Heart right ventricle (tissue), 16 donors: ENCODE measurements around the gene MAML1. TPM values are rescaled to one million over a fixed set of nuclear protein-coding genes. Genes with fewer than 3 reads are reported as not detected.

ENCODE experiments used
- ATAC-seq, 8 donors: fragments of 200-7000 bp; cut with Tn5 transposase; one replicate each; pipeline ENCODE4 v1.9.1; 2020; ENCODE audit warnings: mild to moderate bottlenecking in 8 of 8, moderate library complexity in 8 of 8, moderate number of reproducible peaks in 1 of 8
- DNase-seq, 2 donors: peaks; one replicate each; pipeline ENCODE4 v3.0.0-alpha.2; 2020
- H3K27ac ChIP-seq, 10 donors: fragments of 200-600 bp; sonication (generic) in 2 of 10; one replicate each; pipeline versions ENCODE4 v1.5.0 to v1.8.0; 2020 to 2022; ENCODE audit warnings: mild to moderate bottlenecking in 3 of 10
- H3K27me3 ChIP-seq, 7 donors: fragments of 200-600 bp; one replicate each; pipeline ENCODE4 v1.8.0; 2021 to 2022; ENCODE audit warnings: mild to moderate bottlenecking in 2 of 7
- H3K36me3 ChIP-seq, 9 donors: fragments of 200-600 bp; sonication (generic) in 1 of 9; one replicate each; pipeline versions ENCODE4 v1.5.0 to v1.8.0; 2020 to 2022; ENCODE audit warnings: mild to moderate bottlenecking in 2 of 9
- H3K4me1 ChIP-seq, 9 donors: fragments of 200-600 bp; sonication (generic) in 1 of 9; one replicate each; pipeline versions ENCODE4 v1.5.0 to v1.8.0; 2020 to 2022; ENCODE audit warnings: mild to moderate bottlenecking in 4 of 9
- H3K4me3 ChIP-seq, 10 donors: fragments of 200-600 bp; sonication (generic) in 2 of 10; one replicate each; pipeline versions ENCODE4 v1.5.0 to v1.8.0; 2020 to 2022; ENCODE audit warnings: mild to moderate bottlenecking in 7 of 10, moderate library complexity in 2 of 10
- H3K9me3 ChIP-seq, 11 donors: fragments of 200-600 bp in 10 of 11; sonication (generic) in 2 of 11; one replicate each; pipeline versions ENCODE4 v1.5.0 to v1.8.0; 2013 to 2022; ENCODE audit warnings: mild to moderate bottlenecking in 2 of 11, control low read depth in 1 of 11, moderate library complexity in 1 of 11
- CTCF ChIP-seq, 9 donors: fragments of 200-600 bp; sonication (generic) in 2 of 9; IDR thresholded peaks; one replicate each; pipeline versions ENCODE4 v1.5.0 to v1.8.0; 2021 to 2022; ENCODE audit warnings: antibody characterized with exemption in 9 of 9, mild to moderate bottlenecking in 5 of 9, moderate library complexity in 1 of 9
- WGBS, 2 donors: extraction: QIAGEN DNeasy Blood & Tissue Kit; methylation state at CpG; one replicate each; pipeline ENCODE4 v1.1.7; 2013; ENCODE audit warnings: inconsistent platforms in 1 of 2; 5-methylcytosine and 5-hydroxymethylcytosine counted together
- intact Hi-C, 10 donors: fragments of 100-400 bp; cut with DNase I; formaldehyde crosslinking; loops; one replicate each; pipeline versions ENCODE4 v1.11.1 to v1.14.2; 2022
- polyA plus RNA-seq, 2 donors: library from polyadenylated mRNA; stranded (reverse); fragments of 200-250 nt; gene quantifications; one replicate each; pipeline ENCODE4 v1.2.3, GENCODE V29; 2013
- total RNA-seq, 10 donors: library from RNA; stranded (reverse); fragmentation: NEBNext Ultra II Directional in 3 of 10; extraction: Animal tissue kit (Norgen Biotek cat#: 25700) in 3 of 10; gene quantifications; one replicate each; pipeline versions ENCODE4 v1.2.1 to v1.2.4, GENCODE V29; 2021 to 2023
- donor health status: Arrhythmogenic right ventricular cardiomyopathy.
- donor health status: ischemic (EF 13 %, LVEDD 7.1; RV severe dilation, severe dysfunction).
- donor health status: healthy with polysubstance abuse.
- donor health status: DM: no; HTN: yes; CAD: no.
- donor health status: DM: no; HTN: no; CAD: no.
- donor health status: ischemic (EF 25% LVEDD 6.9; RV normal size, moderate dysfunction).
- donor health status: ischemic (EF 25% LVEDD 5.7; RV mildly dilated, moderate dysfunction).
- donor health status: healthy.
- donor health status: DM: yes; HTN: yes; CAD: no.
- donor health status: Ischemic cardiomyopathy.
- donor health status: ischemic (EF 35%, LVEDD 5.7; RV mildly dilated, moderate dysfunction).
- donor health status: nonischemic (EF 11% LVEDD 7.7; RV severe dilation, severe dysfunction).
- donor health status: DM: yes; HTN: yes; CAD: no.
- donor health status: PGD.
- donor health status: ischemic (EF 29% LVEDD 5.4; RV normal size, mild dysfunction).
- donor health status: nonischemic (EF 23%, LVEDD 6.1; RV moderate dilation, normal function).

Gene MAML1
- total and polyA plus RNA-seq, 12 donors: 5.5 to 15.3 (median 11.9) TPM

GRCh38 chr5:179769271-179769670 lies 36.6 kb downstream of the MAML1 start:
- intact Hi-C loops: loop anchor here in 3 of 10 donors (5.0 to 10.0 kb wide), 3 partner anchors 37 to 136 kb away; partner anchors contain the start of genes MAML1 (in 1 of the 3), MRNIP (in 1 of the 3) and TBC1D9B (in 1 of the 3)
- no peak overlapping the region for H3K4me3 ChIP-seq
- no peaks in the 10 kb centered on the region for H3K9me3 ChIP-seq
- peak overlapping the region in 1 of 10 donors; percentile 43 for H3K27ac ChIP-seq
- H3K27me3 ChIP-seq: no peaks in the 10 kb centered on the region
- H3K36me3 ChIP-seq: peaks cover 0 to 92% (median 59%) of the 10 kb centered on the region in 9 donors
- no peak for DNase-seq
- peaks cover 0 to 55% (median 36%) of the 10 kb centered on the region in 9 donors for H3K4me1 ChIP-seq
- ATAC-seq: no peak
- WGBS, 2 donors: 73 to 78% methylated on average over 6 of the region's 6 CpGs
- TF ChIP-seq CTCF (IDR thresholded peaks at IDR 0.05): no peak

DNA sequence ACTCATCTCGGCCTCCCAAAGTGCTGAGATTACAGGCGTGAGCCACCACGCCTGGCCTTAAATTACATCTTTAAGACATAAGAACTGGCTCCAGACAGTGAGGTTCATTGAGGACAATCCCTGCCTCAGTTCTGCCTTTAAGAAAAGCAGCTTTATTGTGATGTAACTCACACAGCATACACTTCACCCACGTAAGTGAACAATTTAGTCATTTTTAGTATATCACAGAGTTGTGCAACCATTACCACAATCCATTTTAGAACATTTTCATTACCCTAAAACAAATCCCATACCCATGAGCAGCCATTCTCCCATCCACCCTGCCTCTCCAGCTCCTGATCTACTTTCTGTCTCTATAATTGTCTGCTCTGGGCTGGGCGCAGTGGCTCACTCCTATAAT lies 37.2 kb downstream of the MAML1 start:
- Histone ChIP-seq H3K9me3 (no peaks in the 10 kb centered on the region), H3K4me1 (peaks cover 0 to 50% (median 32%) of the 10 kb centered on the region in 9 donors), H3K4me3 (no peak overlapping the region), H3K27ac (peak overlapping the region in 1 of 10 donors; percentile 43), H3K27me3 (no peaks in the 10 kb centered on the region), H3K36me3 (peaks cover 0 to 97% (median 63%) of the 10 kb centered on the region in 9 donors)
- WGBS, 2 donors: 84 to 92% methylated on average over 5 of the region's 5 CpGs
- DNase-seq (no peak), ATAC-seq (no peak)
- no peak for TF ChIP-seq CTCF (IDR thresholded peaks at IDR 0.05)
- intact Hi-C loops: loop anchor here in 4 of 10 donors (2.0 to 10.0 kb wide), 4 partner anchors 21 to 135 kb away; partner anchors contain the start of genes MAML1 (in 1 of the 4), MRNIP (in 1 of the 4) and TBC1D9B (in 1 of the 4)

GRCh38 chr5:179771311-179771895 lies 38.8 kb downstream of the MAML1 start:
- Histone ChIP-seq H3K27me3 (no peaks in the 10 kb centered on the region), H3K4me3 (no peak overlapping the region), H3K9me3 (no peaks in the 10 kb centered on the region), H3K36me3 (peaks cover 0 to 100% (median 76%) of the 10 kb centered on the region in 9 donors), H3K27ac (peak overlapping the region in 1 of 10 donors; percentile 47), H3K4me1 (peaks cover 0 to 46% (median 17%) of the 10 kb centered on the region in 9 donors)
- DNase-seq (no peak), ATAC-seq (no peak)
- WGBS, 2 donors: 77 to 85% methylated on average over 4 of the region's 4 CpGs
- no peak for TF ChIP-seq CTCF (IDR thresholded peaks at IDR 0.05)
- intact Hi-C loops: loop anchor here in 1 of 10 donors (2.0 kb wide), 1 partner anchor 19 kb away; no protein-coding TSS in a partner anchor

GRCh38 chr5:179772351-179772750 lies 39.7 kb downstream of the MAML1 start:
- Histone ChIP-seq H3K27ac (peak overlapping the region in 1 of 10 donors; percentile 42), H3K36me3 (peaks cover 0 to 100% (median 73%) of the 10 kb centered on the region in 9 donors), H3K27me3 (no peaks in the 10 kb centered on the region), H3K4me1 (peaks cover 0 to 46% (median 7%) of the 10 kb centered on the region in 9 donors), H3K9me3 (no peaks in the 10 kb centered on the region), H3K4me3 (no peak overlapping the region)
- no peak for ATAC-seq
- intact Hi-C loops: no loop called here
- WGBS, 2 donors: 94 to 96% methylated on average over 6 of the region's 6 CpGs
- no peak for TF ChIP-seq CTCF (IDR thresholded peaks at IDR 0.05)
- DNase-seq: no peak
